ENCODE measurements around the gene ACSM2B. TPM values are rescaled to one million over a fixed set of nuclear protein-coding genes. Genes with fewer than 3 reads are reported as not detected.

Gene ACSM2B
- total and polyA plus RNA-seq, 2 donors (not counting 3 experiments of a cell fraction or from before 2014, with no cell fraction given) = 0.07 TPM; not detected in 1

DNA sequence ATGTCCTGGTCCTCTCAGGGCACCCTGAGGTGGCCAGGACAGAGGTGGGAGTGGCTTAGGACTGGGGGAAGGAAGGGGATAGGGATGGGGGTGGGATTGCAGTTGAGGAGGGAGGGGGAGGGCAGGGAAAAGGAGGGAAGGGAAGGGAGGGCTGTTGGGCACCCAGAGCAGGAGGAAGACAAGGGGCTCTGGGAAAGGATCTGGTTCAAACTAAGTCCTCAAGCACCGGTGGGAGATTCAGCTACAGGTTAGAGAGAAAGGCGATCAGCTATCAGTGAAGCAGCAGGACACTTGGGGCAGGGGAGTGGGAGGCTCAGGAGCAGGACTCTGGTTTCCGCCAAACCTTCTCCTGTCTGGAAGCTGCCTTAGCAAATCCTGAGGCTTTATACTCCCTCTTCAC, 44.6 kb upstream of the ACSM2B start:
- Histone ChIP-seq H3K27ac (ENCODE audit: insufficient read depth, low read depth, low read length) (no peak overlapping the region), H4K20me1 (replicated peaks; ENCODE audit: control insufficient read depth, extremely low read depth, insufficient read depth, low read length) (no peaks in the 10 kb centered on the region), H3K9ac (replicated peaks; ENCODE audit: extremely low read depth, insufficient read depth, low read length) (no peak overlapping the region), H3K27me3 (ENCODE audit: control insufficient read depth in 2 of 2, insufficient read depth in 2 of 2, low read length in 2 of 2) (no peaks in the 10 kb centered on the region), H3K9me3 (replicated peaks; ENCODE audit: control insufficient read depth, insufficient read depth, low read length) (no peaks in the 10 kb centered on the region), H3K4me2 (ENCODE audit: insufficient read depth, low read length) (no peak overlapping the region), H3K4me1 (ENCODE audit: control insufficient read depth, extremely low read depth, insufficient read depth, low read length) (no peaks in the 10 kb centered on the region), H3K9me1 (replicated peaks; ENCODE audit: control insufficient read depth, extremely low read depth, insufficient read depth, low read length) (no peaks in the 10 kb centered on the region), H2AFZ (ENCODE audit: low read depth, low read length) (no peak overlapping the region), H3K79me2 (ENCODE audit: control insufficient read depth, insufficient read depth, low read length) (no peaks in the 10 kb centered on the region), H3K4me3 (replicated peaks in 1 of 3; ENCODE audit: insufficient read depth in 1 of 3, low read depth in 1 of 3, low read length in 3 of 3) (no peak overlapping the region), H3K36me3 (ENCODE audit: control insufficient read depth in 2 of 2, extremely low read depth in 1 of 2, insufficient read depth in 2 of 2, low read length in 2 of 2) (no peaks in the 10 kb centered on the region)
- no peak for FAIRE-seq
- no peak for DNase-seq (ENCODE audit: low read depth, low spot score)
- TF ChIP-seq MYC (IDR thresholded peaks at IDR 0.05; ENCODE audit: low read depth, low read length) (no peak), POLR2A (IDR thresholded peaks at IDR 0.05; ENCODE audit: low read depth, low read length) (no peak), CTCF (IDR thresholded peaks at IDR 0.05; ENCODE audit: extremely low read depth in 1 of 2, insufficient read depth in 1 of 2, low read depth in 1 of 2, low read length in 2 of 2) (no peak), EZH2 (IDR thresholded peaks at IDR 0.05; ENCODE audit: borderline replicate concordance, low read depth, low read length, severe bottlenecking) (no peak), GATA2 (IDR thresholded peaks at IDR 0.05; ENCODE audit: insufficient read depth, insufficient read length, low read depth, low read length) (no peak), FOS (IDR thresholded peaks at IDR 0.05; ENCODE audit: borderline replicate concordance, insufficient read depth, low read length) (no peak)
- BruUV-seq (replicated peaks) = no TSS peak
- dilution Hi-C loops (cut with MboI; ENCODE audit: extremely low pct_ligation_motif_present, low sequenced_read_pairs) = no loop called here
- ChIA-PET CTCF (no interaction called here), POLR2A (no interaction called here)
- intact Hi-C loops (cut with micrococcal nuclease) = no loop called here

DNA sequence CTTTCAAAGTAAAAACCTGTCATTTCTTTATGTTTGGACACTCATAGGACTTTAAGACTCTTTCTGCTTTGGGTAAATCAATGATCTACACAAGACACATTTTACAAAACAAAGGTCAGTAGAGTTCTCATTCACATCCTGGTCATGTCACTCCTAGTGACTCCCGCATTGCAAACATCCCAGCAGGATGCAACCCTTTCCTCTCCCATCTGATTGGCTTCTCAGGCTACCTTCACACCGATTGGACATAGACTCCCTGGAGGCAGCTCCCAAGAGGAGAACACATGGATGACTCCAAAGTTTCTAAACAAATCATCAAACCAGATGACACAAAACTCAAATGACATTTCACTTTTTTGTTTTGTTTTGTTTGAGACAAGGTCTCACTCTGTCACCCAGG, 43.8 kb upstream of the ACSM2B start:
- Histone ChIP-seq H2AFZ (ENCODE audit: low read depth, low read length) (no peak overlapping the region), H3K9ac (replicated peaks; ENCODE audit: extremely low read depth, insufficient read depth, low read length) (no peak overlapping the region), H3K4me1 (ENCODE audit: control insufficient read depth, extremely low read depth, insufficient read depth, low read length) (no peaks in the 10 kb centered on the region), H3K79me2 (ENCODE audit: control insufficient read depth, insufficient read depth, low read length) (no peaks in the 10 kb centered on the region), H3K9me1 (replicated peaks; ENCODE audit: control insufficient read depth, extremely low read depth, insufficient read depth, low read length) (no peaks in the 10 kb centered on the region), H3K27ac (ENCODE audit: insufficient read depth, low read depth, low read length) (no peak overlapping the region), H4K20me1 (replicated peaks; ENCODE audit: control insufficient read depth, extremely low read depth, insufficient read depth, low read length) (no peaks in the 10 kb centered on the region), H3K27me3 (ENCODE audit: control insufficient read depth in 2 of 2, insufficient read depth in 2 of 2, low read length in 2 of 2) (no peaks in the 10 kb centered on the region), H3K36me3 (ENCODE audit: control insufficient read depth in 2 of 2, extremely low read depth in 1 of 2, insufficient read depth in 2 of 2, low read length in 2 of 2) (no peaks in the 10 kb centered on the region), H3K4me2 (ENCODE audit: insufficient read depth, low read length) (no peak overlapping the region), H3K9me3 (replicated peaks; ENCODE audit: control insufficient read depth, insufficient read depth, low read length) (no peaks in the 10 kb centered on the region), H3K4me3 (replicated peaks in 1 of 3; ENCODE audit: insufficient read depth in 1 of 3, low read depth in 1 of 3, low read length in 3 of 3) (no peak overlapping the region)
- TF ChIP-seq FOS (IDR thresholded peaks at IDR 0.05; ENCODE audit: borderline replicate concordance, insufficient read depth, low read length) (no peak), JUN (IDR thresholded peaks at IDR 0.05; ENCODE audit: borderline replicate concordance, insufficient read depth, insufficient read length, low read depth) (no peak), MYC (IDR thresholded peaks at IDR 0.05; ENCODE audit: low read depth, low read length) (no peak), EZH2 (IDR thresholded peaks at IDR 0.05; ENCODE audit: borderline replicate concordance, low read depth, low read length, severe bottlenecking) (no peak), POLR2AphosphoS5 (IDR thresholded peaks at IDR 0.05; ENCODE audit: insufficient read depth, low read depth, low read length) (no peak), MAX (IDR thresholded peaks at IDR 0.05; ENCODE audit: insufficient read depth, insufficient read length) (no peak), GATA2 (IDR thresholded peaks at IDR 0.05; ENCODE audit: insufficient read depth, insufficient read length, low read depth, low read length) (no peak), POLR2A (IDR thresholded peaks at IDR 0.05; ENCODE audit: low read depth, low read length) (no peak), CTCF (IDR thresholded peaks at IDR 0.05; ENCODE audit: extremely low read depth in 1 of 2, insufficient read depth in 1 of 2, low read depth in 1 of 2, low read length in 2 of 2) (no peak)
- ChIA-PET CTCF (no interaction called here), POLR2A (no interaction called here)
- intact Hi-C loops (cut with micrococcal nuclease) (no loop called here), dilution Hi-C loops (cut with MboI; ENCODE audit: extremely low pct_ligation_motif_present, low sequenced_read_pairs) (no loop called here)
- DNase-seq (ENCODE audit: low read depth, low spot score) (no peak), FAIRE-seq (no peak)
- no TSS peak for BruUV-seq (replicated peaks)
